G401.6 (cell line): ENCODE measurements around the gene GDF3.
"Not testable (repeated sequence)": the region's sequence is repeated elsewhere in the genome, so short reads cannot be mapped to it uniquely, and the experiment has no call there.

Experiments
- FAIRE-seq: peaks from 2 replicates; lab custom pipeline; 2012; peaks lifted over from hg19 to GRCh38; lab: Jason Lieb, UNC

The GDF3 gene

GRCh38 chr12:7695566-7696197, at the start of gene GDF3:
Gene GDF3 (minus strand): TSS chr12:7695775. CDS start chr12:7695728, 47 bp downstream.
- no peak for FAIRE-seq

- FAIRE-seq: no peak
These were observed 37.4 kb upstream of the GDF3 start for GRCh38 chr12:7732993-7733392.

GRCh38 chr12:7731486-7731885, 35.9 kb upstream of the GDF3 start:
- FAIRE-seq: no peak

DNA sequence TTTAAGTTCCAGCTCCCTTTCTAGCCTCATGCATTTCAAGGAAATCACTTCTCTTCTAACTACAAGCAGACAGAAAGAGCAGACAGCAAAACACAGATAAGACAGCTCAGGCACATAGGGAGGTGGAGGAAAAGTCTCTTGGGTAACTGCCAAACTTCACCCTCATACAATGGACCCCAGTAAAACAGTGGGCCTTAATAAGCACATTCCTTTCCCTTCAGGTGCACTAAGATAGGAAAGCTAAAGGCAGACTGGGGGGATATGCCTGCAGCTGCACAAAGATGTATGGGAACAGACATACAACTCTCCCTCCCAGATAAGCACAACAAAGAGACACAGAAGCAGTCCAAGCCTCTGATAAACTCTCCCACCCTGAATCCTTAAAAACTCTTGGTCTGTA, 35.4 kb upstream of the GDF3 start:
- not testable (repeated sequence) for FAIRE-seq

DNA sequence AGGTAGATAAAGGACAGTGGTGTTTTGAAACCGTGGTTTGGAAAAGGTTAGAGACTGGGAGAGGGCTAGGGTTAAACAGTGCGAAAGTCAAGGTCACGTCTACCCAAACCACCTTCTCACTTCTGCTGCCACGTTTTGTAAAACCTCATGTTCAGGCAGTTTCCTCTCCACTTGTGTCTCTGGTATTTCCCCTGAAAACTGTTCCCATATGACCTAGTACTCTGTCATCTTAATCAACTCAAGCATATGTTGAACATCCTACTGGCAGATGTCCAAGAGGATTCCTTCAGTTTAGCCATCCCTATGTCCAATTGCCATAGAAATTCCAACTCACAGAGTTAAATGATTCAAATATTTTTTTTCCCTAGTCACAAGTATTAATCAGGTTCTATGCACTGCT, 34.2 kb upstream of the GDF3 start:
- FAIRE-seq: no peak

- FAIRE-seq: no peak
These were observed 28.4 kb upstream of the GDF3 start for GRCh38 chr12:7723926-7724325.

GRCh38 chr12:7719946-7720730, 24.6 kb upstream of the GDF3 start:
- FAIRE-seq: no peak

GRCh38 chr12:7716381-7716780, 20.8 kb upstream of the GDF3 start:
- FAIRE-seq: no peak

- FAIRE-seq: no peak
These were observed 17.4 kb upstream of the GDF3 start for GRCh38 chr12:7712841-7713442.

DNA sequence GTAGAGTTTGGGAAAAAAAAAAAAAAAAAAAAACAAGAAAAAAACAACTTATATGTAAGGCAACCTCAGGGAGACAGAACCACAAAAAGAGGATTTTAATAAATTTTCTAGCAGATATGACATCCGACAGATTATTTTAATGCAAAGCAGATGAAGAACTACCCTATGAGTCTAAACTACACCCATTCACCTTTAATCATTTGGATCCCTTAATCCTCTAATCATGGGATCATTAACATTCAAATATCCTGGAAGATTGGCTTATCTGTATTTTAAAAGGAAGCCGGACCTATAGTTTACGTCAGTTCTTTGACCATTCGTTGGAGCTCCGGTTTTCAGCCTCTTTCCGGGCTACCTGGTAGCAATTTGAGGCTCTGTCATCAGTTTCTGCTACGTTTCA, 15.6 kb upstream of the GDF3 start, which contains the start of gene DPPA3:
Gene DPPA3 (plus strand): TSS at position 301 of the 400 bp plus-strand sequence. CDS start 138 bp downstream, outside the sequence.
- no peak for FAIRE-seq

GRCh38 chr12:7709969-7710675, 14.5 kb upstream of the GDF3 start:
- no peak for FAIRE-seq

DNA sequence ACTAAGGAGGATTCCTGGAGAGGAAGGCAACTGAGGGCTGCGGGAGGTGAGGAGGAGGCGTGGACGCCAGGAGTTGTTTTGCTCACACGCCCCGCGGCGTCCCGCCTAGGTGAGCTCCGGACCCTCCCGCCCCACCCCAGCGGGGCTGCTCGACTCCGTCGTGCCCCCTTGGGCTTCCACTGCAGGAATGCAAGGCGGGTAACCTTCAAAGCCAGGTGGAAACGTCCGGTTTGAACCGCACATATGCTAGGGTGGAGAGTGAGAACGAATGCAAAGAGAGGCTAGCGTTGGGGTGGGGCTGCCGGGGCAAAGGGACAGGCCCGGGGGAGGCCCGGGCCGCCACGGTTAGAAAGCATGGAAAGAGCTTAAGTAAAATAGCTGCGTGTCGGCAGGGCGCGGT, 10.3 kb upstream of the GDF3 start:
- FAIRE-seq: no peak

DNA sequence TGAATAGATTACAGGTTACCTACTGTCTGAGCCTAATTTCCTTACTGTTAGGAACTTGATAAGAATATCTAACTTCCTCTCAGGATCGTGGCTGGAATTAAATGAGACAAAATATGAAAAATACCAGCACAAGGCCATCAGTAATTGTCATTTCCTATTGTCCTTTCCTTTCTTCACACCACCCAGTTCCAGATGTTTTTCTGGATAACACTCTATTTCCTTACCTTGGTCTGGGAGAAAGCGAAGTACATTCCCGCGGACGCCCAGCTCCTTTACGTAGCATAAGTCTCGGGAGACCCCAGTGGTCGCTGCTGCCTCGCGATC, 376 bp downstream of the GDF3 start:
- FAIRE-seq: no peak

GRCh38 chr12:7694556-7695236, 879 bp downstream of the GDF3 start:
- FAIRE-seq: no peak

- no peak for FAIRE-seq
These were observed 1.8 kb downstream of the GDF3 start for GRCh38 chr12:7693793-7694192.

GRCh38 chr12:7681535-7681934, 14.0 kb downstream of the GDF3 start:
- FAIRE-seq: no peak

DNA sequence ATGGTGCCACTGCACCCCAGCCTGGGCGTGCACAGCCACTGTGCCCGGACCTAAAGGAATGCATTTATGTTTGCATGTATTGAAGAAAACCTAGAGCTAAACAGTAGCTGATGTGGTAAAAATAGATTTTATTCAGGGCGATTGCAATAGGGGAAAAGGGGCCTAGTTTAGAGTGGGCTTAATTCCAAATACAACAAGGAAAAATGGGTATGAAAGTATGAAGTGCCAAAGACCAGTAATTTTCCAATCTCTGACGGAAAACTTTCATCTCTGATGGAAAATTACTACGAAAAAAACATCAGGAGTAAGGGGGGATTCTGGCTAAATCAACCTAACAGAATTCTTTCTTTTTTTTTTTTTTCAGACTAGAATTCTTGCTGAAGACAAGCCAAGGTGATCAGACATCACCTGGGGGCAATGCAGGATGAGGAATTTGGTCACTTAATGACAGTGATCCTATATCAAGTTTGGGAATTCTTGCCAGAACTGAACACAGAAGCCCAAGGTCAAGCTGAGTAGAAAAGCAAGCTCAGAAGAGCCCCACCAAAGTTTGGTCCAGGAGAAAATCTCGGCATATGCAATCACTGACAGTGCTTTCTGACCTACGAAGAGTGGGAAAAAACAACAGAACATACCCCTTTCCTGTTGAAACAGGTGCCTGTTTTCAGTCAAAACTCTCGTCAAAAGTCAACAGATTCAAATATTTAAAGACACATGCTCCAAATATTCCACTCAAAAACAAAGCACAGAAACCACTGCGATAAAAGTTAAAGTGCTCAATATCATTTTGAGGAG, 16.1 kb downstream of the GDF3 start:
- no peak for FAIRE-seq

GRCh38 chr12:7678744-7679143, 16.8 kb downstream of the GDF3 start:
- no peak for FAIRE-seq

DNA sequence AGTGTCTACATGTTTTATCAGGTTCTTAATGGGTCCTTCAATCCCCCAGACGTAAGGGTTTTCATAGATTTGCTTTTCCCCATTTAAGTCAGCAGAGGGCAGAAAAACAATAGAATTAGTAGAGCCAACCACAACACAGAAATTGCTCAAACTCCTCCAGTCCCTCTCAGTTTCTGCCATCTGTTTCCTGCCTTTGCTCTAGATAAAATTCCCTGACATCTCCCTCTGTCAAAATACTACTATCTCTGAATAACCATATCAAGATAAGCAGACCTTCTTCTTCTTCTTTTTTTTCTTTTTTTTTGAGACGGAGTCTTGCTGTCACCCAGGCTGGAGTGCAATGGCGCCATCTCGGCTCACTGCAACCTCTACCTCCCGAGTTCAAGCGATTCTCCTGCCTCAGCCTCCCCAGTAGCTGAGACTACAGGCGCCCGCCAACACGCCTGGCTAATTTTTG, 18.1 kb downstream of the GDF3 start:
- not testable (repeated sequence) for FAIRE-seq

DNA sequence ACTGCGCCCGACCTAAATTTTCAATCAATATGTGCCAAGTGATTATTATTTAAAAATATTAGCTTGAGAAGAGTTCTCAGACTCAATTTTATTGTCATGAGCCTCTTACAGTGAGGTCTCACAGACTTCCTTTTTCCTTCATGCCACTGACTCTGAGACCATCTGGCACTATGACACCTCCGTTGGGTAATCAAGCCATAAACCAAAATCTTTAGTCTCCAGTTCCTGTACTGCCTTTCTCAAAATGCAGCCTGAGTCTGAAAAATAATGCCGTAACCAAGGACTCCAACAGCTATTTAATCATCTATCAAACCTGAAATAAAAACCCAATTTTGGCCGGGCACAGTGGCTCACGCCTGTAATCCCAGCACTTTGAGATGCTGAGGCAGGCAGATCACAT, 20.1 kb downstream of the GDF3 start:
- FAIRE-seq: not testable (repeated sequence)

DNA sequence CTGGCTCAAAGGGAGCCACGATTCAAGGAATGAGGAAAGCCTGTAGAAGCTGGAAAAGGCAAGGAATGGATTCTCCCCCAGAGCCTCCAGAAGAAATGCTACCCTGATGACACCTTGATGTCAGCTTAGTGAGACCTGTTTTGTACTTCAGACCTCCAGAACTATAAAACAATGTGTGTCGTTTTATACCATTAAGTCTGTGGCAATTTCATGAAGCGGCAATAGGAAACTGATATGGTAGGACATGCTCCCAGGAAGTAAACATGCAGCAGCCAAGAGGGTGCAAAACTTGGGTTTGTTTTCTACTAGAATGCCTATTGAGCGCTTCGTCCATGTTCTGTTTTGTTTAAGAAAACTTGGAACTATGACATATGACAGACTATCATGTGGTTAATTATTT, 27.4 kb downstream of the GDF3 start:
- FAIRE-seq: no peak
